Measurements from ENCODE around the gene KLHDC3.

GRCh38 chr6:43052842-43053544, 38.9 kb downstream of the KLHDC3 start:
- no peak for TF ChIP-seq CTCF (IDR thresholded peaks at IDR 0.05; ENCODE audit: extremely low read depth in 1 of 2, insufficient read depth in 1 of 2, low read depth in 1 of 2, low read length in 2 of 2)
- no peak for TF ChIP-seq EZH2 (IDR thresholded peaks at IDR 0.05; ENCODE audit: borderline replicate concordance, low read depth, low read length, severe bottlenecking)
- TF ChIP-seq MAX (IDR thresholded peaks at IDR 0.05; ENCODE audit: insufficient read depth, insufficient read length): no peak
- TF ChIP-seq POLR2A (IDR thresholded peaks at IDR 0.05; ENCODE audit: low read depth, low read length): no peak
- TF ChIP-seq POLR2AphosphoS5 (IDR thresholded peaks at IDR 0.05; ENCODE audit: insufficient read depth, low read depth, low read length): no peak
- no peak for TF ChIP-seq GATA2 (IDR thresholded peaks at IDR 0.05; ENCODE audit: insufficient read depth, insufficient read length, low read depth, low read length)
- no peak for TF ChIP-seq FOS (IDR thresholded peaks at IDR 0.05; ENCODE audit: borderline replicate concordance, insufficient read depth, low read length)
- no peak for TF ChIP-seq JUN (IDR thresholded peaks at IDR 0.05; ENCODE audit: borderline replicate concordance, insufficient read depth, insufficient read length, low read depth)
